Astrocyte of the hippocampus (primary cell): ENCODE measurements around the gene MRPL52.

Experiments
- DNase-seq: peaks from one replicate; pipeline ENCODE4 v3.0.0; 2011; ENCODE audit warnings: low read depth, low spot score

Gene MRPL52

DNA sequence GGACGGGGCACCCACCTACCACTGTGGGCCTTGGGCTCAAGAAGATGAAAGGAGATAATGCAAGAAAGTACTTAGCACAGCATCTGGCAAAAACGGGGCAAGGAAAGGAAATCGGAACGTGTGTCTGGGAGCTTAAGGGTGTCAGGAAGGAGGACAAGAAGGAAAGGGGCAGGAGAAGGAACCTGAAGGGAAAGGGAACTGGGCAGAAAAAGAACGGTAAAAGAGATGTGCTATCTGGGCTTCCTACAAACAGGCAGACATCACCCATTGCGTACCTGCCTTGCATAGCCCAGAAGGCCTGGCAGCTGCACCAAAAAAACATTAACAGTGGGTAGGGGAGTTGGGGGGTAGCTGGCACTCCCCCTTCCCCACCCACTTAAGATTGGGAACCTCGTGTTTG lies 52.4 kb downstream of the MRPL52 start:
- no peak for DNase-seq

DNA sequence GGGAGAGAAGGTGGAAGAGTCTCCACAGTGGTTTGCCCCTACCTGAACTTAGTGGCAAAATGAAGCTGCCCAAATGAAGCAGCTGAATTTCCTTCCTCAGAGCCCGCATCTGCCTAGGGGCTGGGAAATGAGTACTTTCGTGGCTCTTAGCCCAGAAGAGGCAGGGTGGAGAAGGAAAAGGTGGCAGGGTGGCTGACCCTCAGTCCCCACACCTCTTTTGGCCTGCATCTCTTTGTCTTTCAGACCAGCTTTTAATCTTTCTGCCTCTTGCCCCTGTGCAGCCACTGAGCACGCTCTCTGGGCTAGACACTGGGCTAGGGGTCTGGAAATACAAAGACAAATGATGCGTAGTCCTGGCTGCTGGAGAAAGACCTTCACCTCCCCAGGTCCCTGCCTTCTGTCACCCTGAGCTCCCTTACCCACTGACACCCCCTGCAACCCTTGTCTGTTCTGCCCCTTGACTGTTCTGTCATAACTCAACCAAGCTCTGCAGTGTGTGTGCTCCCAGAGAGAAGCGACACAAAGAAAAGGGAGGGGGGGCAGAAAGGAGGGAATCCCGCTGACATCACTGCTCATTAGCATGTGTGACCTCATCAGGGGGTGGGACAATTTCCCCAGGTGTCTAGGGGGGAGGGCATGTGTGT lies 53.0 kb downstream of the MRPL52 start:
- peak; percentile 82 for DNase-seq

GRCh38 chr14:22883173-22883976 lies 53.7 kb downstream of the MRPL52 start, which contains the start of gene REM2:
TSS of gene REM2 (plus strand) at chr14:22883222. CDS start at chr14:22883288, 66 bp downstream.
- no peak for DNase-seq

DNA sequence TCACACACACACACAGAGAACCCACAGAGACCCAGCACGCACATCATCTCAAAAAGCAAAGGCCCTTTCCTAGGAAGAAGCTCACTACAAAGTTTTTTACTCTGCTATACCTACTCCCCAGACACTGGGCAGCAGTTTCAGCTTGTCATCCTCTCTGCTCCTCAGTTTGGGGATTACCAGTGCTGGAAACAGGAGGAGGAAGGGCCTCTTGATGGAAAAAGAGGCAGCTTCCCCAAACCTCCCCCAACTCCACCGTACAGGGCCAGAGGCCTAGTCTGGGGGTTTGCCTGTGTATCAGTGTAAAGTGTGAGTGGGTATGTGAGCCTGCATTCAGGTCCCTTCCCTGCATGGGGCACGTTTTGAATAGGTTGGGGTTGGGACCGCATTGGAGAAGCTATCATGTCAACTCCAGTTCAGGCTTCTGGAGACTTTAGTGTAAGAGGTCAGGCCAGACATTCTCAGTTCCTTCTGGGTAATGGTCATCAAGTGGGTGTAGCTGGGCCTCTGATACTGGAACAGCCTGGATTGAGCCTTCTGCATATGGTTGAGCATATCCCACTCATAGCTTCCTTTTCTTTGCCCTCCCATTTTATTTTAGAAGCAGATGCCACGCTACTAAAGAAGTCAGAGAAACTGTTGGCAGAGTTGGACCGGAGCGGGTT lies 54.5 kb downstream of the MRPL52 start:
- no peak for DNase-seq
